ENCODE data around the gene METTL16. TPM values are rescaled to one million over a fixed set of nuclear protein-coding genes. Genes with fewer than 3 reads are reported as not detected.

Gene METTL16
- total RNA-seq, 4 donors from 2014 or later: 25.1 to 118 (median 49.3) TPM

- no peak for TF ChIP-seq CTCF (IDR thresholded peaks at IDR 0.05)
- TF ChIP-seq POLR2A (IDR thresholded peaks at IDR 0.05): no peak
- intact Hi-C loops (cut with DNase I; ENCODE audit: low total_unique reads): no loop called here
- Histone ChIP-seq H3K27me3 (no peaks in the 10 kb centered on the region), H3K36me3 (no peaks in the 10 kb centered on the region), H3K4me3 (no peak overlapping the region), H3K4me1 (peaks cover 14 to 19% of the 10 kb centered on the region in 2 donors), H3K9me3 (no peaks in the 10 kb centered on the region), H3K27ac (no peak overlapping the region)
- no peak for DNase-seq
Observed at GRCh38 chr17:2388683-2389055, 123.0 kb downstream of the METTL16 start.

GRCh38 chr17:2388020-2388682 is 123.5 kb downstream of the METTL16 start:
- no peaks in the 10 kb centered on the region for H3K36me3 ChIP-seq
- H3K27ac ChIP-seq: no peak overlapping the region
- no peak for DNase-seq
- intact Hi-C loops (cut with DNase I; ENCODE audit: low total_unique reads): no loop called here
- TF ChIP-seq POLR2A (IDR thresholded peaks at IDR 0.05): no peak
- no peak for TF ChIP-seq CTCF (IDR thresholded peaks at IDR 0.05)
- no peak overlapping the region for H3K4me3 ChIP-seq
- H3K9me3 ChIP-seq: no peaks in the 10 kb centered on the region
- peaks cover 14 to 19% of the 10 kb centered on the region in 2 donors for H3K4me1 ChIP-seq
- H3K27me3 ChIP-seq: no peaks in the 10 kb centered on the region

- Histone ChIP-seq H3K36me3 (no peaks in the 10 kb centered on the region), H3K27ac (no peak overlapping the region), H3K4me1 (peaks cover 14 to 17% of the 10 kb centered on the region in 2 donors), H3K9me3 (no peaks in the 10 kb centered on the region), H3K27me3 (no peaks in the 10 kb centered on the region), H3K4me3 (no peak overlapping the region)
- DNase-seq: no peak
- intact Hi-C loops (cut with DNase I; ENCODE audit: low total_unique reads): no loop called here
- TF ChIP-seq POLR2A (IDR thresholded peaks at IDR 0.05) (no peak), CTCF (IDR thresholded peaks at IDR 0.05) (no peak)
Observed at GRCh38 chr17:2387086-2388019, 124.3 kb downstream of the METTL16 start.

GRCh38 chr17:2386400-2387085 is 125.1 kb downstream of the METTL16 start:
- no peak overlapping the region for H3K4me3 ChIP-seq
- H3K9me3 ChIP-seq: no peaks in the 10 kb centered on the region
- no peaks in the 10 kb centered on the region for H3K36me3 ChIP-seq
- H3K27me3 ChIP-seq: no peaks in the 10 kb centered on the region
- TF ChIP-seq CTCF (IDR thresholded peaks at IDR 0.05) (no peak), POLR2A (IDR thresholded peaks at IDR 0.05) (no peak)
- H3K4me1 ChIP-seq: peaks cover 9 to 14% of the 10 kb centered on the region in 2 donors
- intact Hi-C loops (cut with DNase I; ENCODE audit: low total_unique reads): no loop called here
- DNase-seq: no peak
- H3K27ac ChIP-seq: no peak overlapping the region

Measured in uterus (tissue), 4 donors.